GM18508 (cell line): ENCODE data around the gene KRTAP5-9.
"Not testable (repeated sequence)": the region's sequence is repeated elsewhere in the genome, so short reads cannot be mapped to it uniquely, and the experiment has no call there.

Source experiments
- ATAC-seq: cut with Tn5 transposase; IDR thresholded peaks from one replicate; pipeline ENCODE4 v1.9.1; 2021; ENCODE audit warnings: moderate number of reproducible peaks; ENCODE audit not compliant: insufficient read depth, unreplicated experiment

Gene KRTAP5-9

GRCh38 chr11:71580057-71581003 is 32.1 kb downstream of the KRTAP5-9 start:
- ATAC-seq: no peak

- ATAC-seq: no peak
Observed at GRCh38 chr11:71581826-71582225, 33.6 kb downstream of the KRTAP5-9 start.

GRCh38 chr11:71582309-71582895 is 34.2 kb downstream of the KRTAP5-9 start, which contains the start of gene KRTAP5-11:
TSS of gene KRTAP5-11 (minus strand) at chr11:71582875. CDS start at chr11:71582837, 38 bp downstream.
- ATAC-seq: no peak

GRCh38 chr11:71582969-71583368 is 34.7 kb downstream of the KRTAP5-9 start:
- not testable (repeated sequence) for ATAC-seq

GRCh38 chr11:71585673-71586072 is 37.5 kb downstream of the KRTAP5-9 start:
- not testable (repeated sequence) for ATAC-seq

GRCh38 chr11:71588314-71588713 is 40.1 kb downstream of the KRTAP5-9 start:
- not testable (repeated sequence) for ATAC-seq

GRCh38 chr11:71588822-71589545 is 40.8 kb downstream of the KRTAP5-9 start:
- ATAC-seq: not testable (repeated sequence)

GRCh38 chr11:71589546-71589920 is 41.3 kb downstream of the KRTAP5-9 start:
- ATAC-seq: not testable (repeated sequence)
